Erythroblast (primary cell): ENCODE measurements around the gene TM9SF4.

Source experiments
- DNase-seq, 2 experiments: peaks; one replicate each; lab custom pipeline; 2025; lab: John Stamatoyannopoulos, UW
- GATA1 ChIP-seq: IDR thresholded peaks from 2 replicates; pipeline ENCODE4 v1.6.1; 2011; ENCODE audit warnings: low read depth, mild to moderate bottlenecking, control low read depth, low read length, moderate library complexity
- POLR2A ChIP-seq: IDR thresholded peaks from 2 replicates; pipeline ENCODE4 v1.6.1; 2011; ENCODE audit warnings: mild to moderate bottlenecking, low read length

The TM9SF4 gene

GRCh38 chr20:32078322-32078721, 31.2 kb upstream of the TM9SF4 start:
- no peak for DNase-seq
- TF ChIP-seq GATA1: no peak
- TF ChIP-seq POLR2A: no peak

- DNase-seq: no peak
- TF ChIP-seq POLR2A (no peak), GATA1 (no peak)
Measured at GRCh38 chr20:32078791-32079190, 30.7 kb upstream of the TM9SF4 start.

GRCh38 chr20:32079655-32080109, 29.8 kb upstream of the TM9SF4 start:
- TF ChIP-seq POLR2A (no peak), GATA1 (no peak)
- DNase-seq: no peak

GRCh38 chr20:32080783-32081182, 28.7 kb upstream of the TM9SF4 start:
- TF ChIP-seq GATA1: no peak
- TF ChIP-seq POLR2A: no peak
- DNase-seq: no peak

- DNase-seq: no peak
- TF ChIP-seq POLR2A (no peak), GATA1 (no peak)
Measured at GRCh38 chr20:32083469-32083868, 26.0 kb upstream of the TM9SF4 start.

- no peak for TF ChIP-seq POLR2A
- DNase-seq: no peak
Measured at GRCh38 chr20:32087070-32087469, 22.4 kb upstream of the TM9SF4 start.

- no peak for DNase-seq
- TF ChIP-seq POLR2A (no peak), GATA1 (no peak)
Measured at GRCh38 chr20:32088759-32089158, 20.8 kb upstream of the TM9SF4 start.

- TF ChIP-seq POLR2A (no peak), GATA1 (no peak)
- DNase-seq: no peak
Measured at GRCh38 chr20:32089637-32090362, 19.7 kb upstream of the TM9SF4 start.

GRCh38 chr20:32091888-32092346, 17.6 kb upstream of the TM9SF4 start:
- DNase-seq: peak; percentile 65 to 80
- TF ChIP-seq GATA1 (no peak), POLR2A (no peak)

GRCh38 chr20:32098786-32099185, 10.7 kb upstream of the TM9SF4 start:
- no peak for TF ChIP-seq GATA1
- no peak for DNase-seq

- TF ChIP-seq GATA1 (no peak), POLR2A (no peak)
- no peak for DNase-seq
Measured at GRCh38 chr20:32108814-32109391, 611 bp upstream of the TM9SF4 start.

GRCh38 chr20:32110173-32110704, 725 bp downstream of the TM9SF4 start:
- DNase-seq: no peak

GRCh38 chr20:32110727-32111126, 1.2 kb downstream of the TM9SF4 start:
- TF ChIP-seq POLR2A (no peak), GATA1 (no peak)
- DNase-seq: no peak

More at GRCh38 chr20:32110173-32110704, 725 bp downstream of the TM9SF4 start:
- no peak for TF ChIP-seq POLR2A
- TF ChIP-seq GATA1: no peak

GRCh38 chr20:32111156-32111686, 1.7 kb downstream of the TM9SF4 start:
- no peak for TF ChIP-seq GATA1
- no peak for TF ChIP-seq POLR2A
- no peak for DNase-seq
